Dendritic cell treated with granulocyte-macrophage colony-stimulating factor and Interleukin-4, amounts not matched to agents 40 ng/mL and 50 ng/mL, for 4 days (primary cell): Measurements from ENCODE around the gene ZNF670.
"Not testable (repeated sequence)": the region's sequence is repeated elsewhere in the genome, so short reads cannot be mapped to it uniquely, and the experiment has no call there.

ENCODE experiments used
- H3K27ac Mint-ChIP-seq: one replicate; pipeline ENCODE4 v1.8.0; 2022; ENCODE audit warnings: mild to moderate bottlenecking, mixed read lengths
- H3K27me3 Mint-ChIP-seq: one replicate; pipeline ENCODE4 v1.8.0; 2022; ENCODE audit warnings: mild to moderate bottlenecking, mixed read lengths
- H3K36me3 Mint-ChIP-seq: one replicate; pipeline ENCODE4 v1.8.0; 2022; ENCODE audit warnings: low read depth, mixed read lengths
- H3K4me1 Mint-ChIP-seq: one replicate; pipeline ENCODE4 v1.8.0; 2022; ENCODE audit warnings: low read depth, mixed read lengths
- H3K4me3 Mint-ChIP-seq: one replicate; pipeline ENCODE4 v1.8.0; 2022; ENCODE audit warnings: mild to moderate bottlenecking, moderate library complexity, mixed read lengths
- H3K9me3 Mint-ChIP-seq: one replicate; pipeline ENCODE4 v1.8.0; 2022; ENCODE audit warnings: mixed read lengths
- intact Hi-C: fragments of 100-400 bp; cut with micrococcal nuclease; formaldehyde crosslinking; loops from one replicate; pipeline ENCODE4 v1.15.0; 2022

The ZNF670 gene

GRCh38 chr1:247047702-247048101 is 30.9 kb downstream of the ZNF670 start:
- Mint-ChIP-seq H3K4me3 (no peak overlapping the region), H3K4me1 (no peaks in the 10 kb centered on the region), H3K9me3 (peaks cover 100% of the 10 kb centered on the region), H3K27ac (no peak overlapping the region), H3K36me3 (peaks cover 19% of the 10 kb centered on the region), H3K27me3 (no peaks in the 10 kb centered on the region)
- intact Hi-C loops = loop anchor here (10.0 kb wide), 1 partner anchor 117 kb away; no protein-coding TSS in a partner anchor

DNA sequence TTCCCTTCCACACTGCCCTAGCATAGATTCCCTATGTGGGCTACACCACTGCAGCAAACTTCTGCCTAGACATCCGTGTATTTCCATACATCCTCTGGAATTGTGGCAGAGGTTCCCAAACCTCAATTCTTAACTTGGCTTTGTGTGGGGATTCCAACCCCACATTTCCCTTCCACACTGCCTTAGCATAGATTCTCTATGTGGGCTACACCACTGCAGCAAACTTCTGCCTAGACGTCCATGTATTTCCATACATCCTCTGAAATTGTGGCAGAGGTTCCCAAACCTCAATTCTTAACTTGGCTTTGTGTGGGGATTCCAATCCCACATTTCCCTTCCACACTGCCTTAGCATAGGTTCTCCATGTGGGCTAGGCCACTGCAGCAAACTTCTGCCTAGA is 31.4 kb downstream of the ZNF670 start:
- Mint-ChIP-seq H3K4me1 (no peaks in the 10 kb centered on the region), H3K4me3 (no peak overlapping the region), H3K27me3 (no peaks in the 10 kb centered on the region), H3K27ac (no peak overlapping the region), H3K9me3 (peaks cover 100% of the 10 kb centered on the region), H3K36me3 (peaks cover 20% of the 10 kb centered on the region)
- intact Hi-C loops = loop anchor here (10.0 kb wide), 1 partner anchor 118 kb away; no protein-coding TSS in a partner anchor

- Mint-ChIP-seq H3K36me3 (peaks cover 38% of the 10 kb centered on the region), H3K4me3 (no peak overlapping the region), H3K4me1 (no peaks in the 10 kb centered on the region), H3K27ac (no peak overlapping the region), H3K27me3 (no peaks in the 10 kb centered on the region), H3K9me3 (peaks cover 96% of the 10 kb centered on the region)
- intact Hi-C loops = loop anchor here (10.0 kb wide), 1 partner anchor 121 kb away; no protein-coding TSS in a partner anchor
Observed at GRCh38 chr1:247043406-247043805, 35.2 kb downstream of the ZNF670 start.

DNA sequence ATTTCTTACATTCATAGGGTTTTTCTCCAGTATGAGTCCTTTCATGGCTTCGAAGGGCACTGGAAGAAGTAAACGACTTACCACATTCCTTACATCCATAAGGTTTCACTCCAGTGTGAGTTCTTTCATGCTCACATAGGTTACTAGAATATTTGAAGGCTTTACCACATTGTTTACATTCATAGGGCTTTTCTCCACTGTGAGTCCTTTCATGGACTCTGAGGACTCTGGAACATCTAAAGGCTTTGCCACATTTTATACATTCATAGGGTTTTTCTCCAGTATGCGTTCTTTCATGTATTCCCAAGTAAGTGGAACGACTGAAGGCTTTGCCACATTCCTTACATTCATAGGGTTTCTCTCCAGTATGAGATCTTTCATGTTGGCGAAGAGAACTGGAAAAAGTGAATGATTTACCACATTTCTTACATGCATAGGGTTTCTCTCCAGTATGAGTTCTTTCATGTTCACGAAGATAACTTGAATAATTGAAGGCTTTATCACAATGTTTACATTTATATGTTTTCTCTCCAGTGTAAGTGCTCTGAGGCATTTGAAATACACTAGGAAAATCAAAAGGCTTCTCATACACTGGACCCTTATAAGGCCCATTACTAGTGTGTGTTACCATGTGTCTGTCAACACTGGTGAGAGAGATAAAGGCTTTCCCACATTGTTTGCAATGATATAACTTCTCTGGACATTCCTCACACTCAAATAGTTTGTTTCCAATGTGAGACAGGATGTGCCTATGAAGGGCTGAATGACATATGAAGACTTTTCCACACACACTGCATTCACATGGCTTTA is 40.9 kb downstream of the ZNF670 start:
- intact Hi-C loops = no loop called here
- no peak overlapping the region for H3K4me3 Mint-ChIP-seq
- no peaks in the 10 kb centered on the region for H3K27me3 Mint-ChIP-seq
- no peak overlapping the region for H3K27ac Mint-ChIP-seq
- H3K36me3 Mint-ChIP-seq = peaks cover 63% of the 10 kb centered on the region
- peaks cover 83% of the 10 kb centered on the region for H3K9me3 Mint-ChIP-seq
- H3K4me1 Mint-ChIP-seq = no peaks in the 10 kb centered on the region

DNA sequence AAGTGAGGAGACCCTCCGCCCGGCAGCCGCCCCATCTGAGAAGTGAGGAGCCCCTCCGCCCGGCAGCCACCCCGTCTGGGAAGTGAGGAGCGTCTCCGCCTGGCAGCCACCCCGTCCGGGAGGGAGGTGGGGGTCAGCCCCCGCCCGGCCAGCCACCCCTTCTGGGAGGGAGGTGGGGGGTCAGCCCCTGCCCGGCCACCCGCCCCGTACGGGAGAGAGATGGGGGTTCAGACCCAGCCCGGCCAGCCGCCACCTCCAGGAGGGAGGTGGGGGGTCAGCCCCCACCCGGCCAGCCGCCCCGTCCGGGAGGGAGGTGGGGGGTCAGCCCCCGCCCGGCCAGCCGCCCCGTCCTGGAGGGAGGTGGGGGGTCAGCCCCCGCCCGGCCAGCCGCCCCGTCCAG is 46.3 kb downstream of the ZNF670 start:
- intact Hi-C loops, H3K4me1 Mint-ChIP-seq, H3K27me3 Mint-ChIP-seq, H3K27ac Mint-ChIP-seq, H3K4me3 Mint-ChIP-seq: not testable (repeated sequence)
- Mint-ChIP-seq H3K9me3 (peaks cover 80% of the 10 kb centered on the region), H3K36me3 (peaks cover 26% of the 10 kb centered on the region)
